NCI-H526 treated with DMSO at 0.1 percent for 48 hours (cell line): Measurements from ENCODE around the gene STXBP4.

ENCODE experiments used
- DNase-seq: peaks from one replicate; lab custom pipeline; 2025; lab: John Stamatoyannopoulos, UW

STXBP4 gene

GRCh38 chr17:54971901-54972300, 3.3 kb downstream of the STXBP4 start:
- DNase-seq: no peak

- DNase-seq: no peak
These were observed 4.0 kb downstream of the STXBP4 start for GRCh38 chr17:54972406-54973138.

GRCh38 chr17:54974759-54975158, 6.2 kb downstream of the STXBP4 start:
- DNase-seq: no peak

- DNase-seq: no peak
These were observed 7.8 kb downstream of the STXBP4 start for GRCh38 chr17:54976316-54976715.

GRCh38 chr17:54977744-54978143, 9.2 kb downstream of the STXBP4 start:
- no peak for DNase-seq

GRCh38 chr17:54979657-54980056, 11.1 kb downstream of the STXBP4 start:
- no peak for DNase-seq

- no peak for DNase-seq
These were observed 11.8 kb downstream of the STXBP4 start for GRCh38 chr17:54980375-54980774.

GRCh38 chr17:54982399-54982798, 13.8 kb downstream of the STXBP4 start:
- DNase-seq: no peak

GRCh38 chr17:54983260-54983659, 14.7 kb downstream of the STXBP4 start:
- no peak for DNase-seq

GRCh38 chr17:54985476-54985875, 16.9 kb downstream of the STXBP4 start:
- no peak for DNase-seq

GRCh38 chr17:54990118-54990517, 21.6 kb downstream of the STXBP4 start:
- no peak for DNase-seq

GRCh38 chr17:54991567-54991966, 23.0 kb downstream of the STXBP4 start:
- DNase-seq: no peak

- peak; percentile 49 for DNase-seq
These were observed 24.5 kb downstream of the STXBP4 start for GRCh38 chr17:54992797-54993639.

GRCh38 chr17:54996441-54996840, 27.9 kb downstream of the STXBP4 start:
- DNase-seq: no peak

GRCh38 chr17:55002458-55002857, 33.9 kb downstream of the STXBP4 start:
- no peak for DNase-seq

- DNase-seq: no peak
These were observed 35.9 kb downstream of the STXBP4 start for GRCh38 chr17:55004484-55004883.

GRCh38 chr17:55005520-55005919, 37.0 kb downstream of the STXBP4 start:
- no peak for DNase-seq

- no peak for DNase-seq
These were observed 55.1 kb downstream of the STXBP4 start for GRCh38 chr17:55023626-55024025.

- no peak for DNase-seq
These were observed 69.3 kb downstream of the STXBP4 start for GRCh38 chr17:55037828-55038227.

GRCh38 chr17:55038291-55038690, 69.7 kb downstream of the STXBP4 start:
- DNase-seq: no peak

- no peak for DNase-seq
These were observed 72.0 kb downstream of the STXBP4 start for GRCh38 chr17:55040611-55041010.

- no peak for DNase-seq
These were observed 85.3 kb downstream of the STXBP4 start for GRCh38 chr17:55053855-55054254.

GRCh38 chr17:55054429-55054828, 85.9 kb downstream of the STXBP4 start:
- no peak for DNase-seq
